SK-N-SH (cell line): ENCODE data around the gene STIM1. TPM values are rescaled to one million over a fixed set of nuclear protein-coding genes. Genes with fewer than 3 reads are reported as not detected.

Experiments used
- CTCF ChIA-PET: fragments of 300-600, 350-600 bp; formaldehyde crosslinking; extraction: SDS; loops from one replicate; lab custom pipeline; 2021; lab: Yijun Ruan, JAX
- POLR2A ChIA-PET: fragments of 350-600 bp; sonication (Branson Sonifier 250); formaldehyde crosslinking; extraction: SDS; loops from one replicate; lab custom pipeline; 2020; ENCODE audit warnings: antibody characterized with exemption, inconsistent platforms; lab: Yijun Ruan, JAX
- DNase-seq: peaks from one replicate; pipeline ENCODE4 v3.0.0; 2012
- H2AFZ ChIP-seq: fragments of 200-600 bp; sonication (generic); 2 replicates; pipeline ENCODE4 v1.8.1; 2016; ENCODE audit warnings: antibody characterized with exemption, mild to moderate bottlenecking, low read depth
- H3F3A ChIP-seq: fragments of 200-600 bp; sonication (generic); replicated peaks from 2 replicates; pipeline ENCODE3; 2016; ENCODE audit warnings: antibody characterized with exemption, mild to moderate bottlenecking; ENCODE audit not compliant: insufficient read depth
- H3K27ac ChIP-seq, 2 experiments: fragments of 200-500 bp in 1 of 2; fragments of 200-600 bp in 1 of 2; sonication (Bioruptor generic) in 1 of 2; sonication (generic), shearing (Covaris generic) in 1 of 2; 2 replicates each; pipeline versions ENCODE4 v1.5.1 to v1.6.1; 2014 to 2016; ENCODE audit warnings: low read depth in 2 of 2, inconsistent platforms in 1 of 2, low read length in 1 of 2, mild to moderate bottlenecking in 1 of 2, mixed read lengths in 1 of 2
- H3K27me3 ChIP-seq: fragments of 200-600 bp; sonication (generic), shearing (Covaris generic); 2 replicates; pipeline ENCODE4 v1.6.1; 2016; ENCODE audit warnings: mixed run types; ENCODE audit not compliant: insufficient read depth
- H3K36me3 ChIP-seq, 2 experiments: fragments of 200-500 bp in 1 of 2; fragments of 200-600 bp in 1 of 2; sonication (Bioruptor generic) in 1 of 2; sonication (generic) in 1 of 2; replicated peaks in 1 of 2; 2 replicates each; pipeline versions ENCODE3 to v1.5.1; 2014 to 2016; ENCODE audit warnings: low read length in 1 of 2, mild to moderate bottlenecking in 1 of 2; ENCODE audit not compliant: insufficient read depth in 2 of 2, control insufficient read depth in 1 of 2
- H3K4me1 ChIP-seq, 2 experiments: fragments of 200-500 bp in 1 of 2; fragments of 200-600 bp in 1 of 2; sonication (Bioruptor generic) in 1 of 2; sonication (generic), shearing (Covaris generic) in 1 of 2; 2 replicates each; pipeline versions ENCODE4 v1.5.1 to v1.6.1; 2014 to 2016; ENCODE audit warnings: low read depth in 1 of 2, low read length in 1 of 2, mixed run types in 1 of 2; ENCODE audit not compliant: insufficient read depth in 2 of 2, control insufficient read depth in 1 of 2
- H3K4me2 ChIP-seq: fragments of 200-600 bp; sonication (generic), shearing (Covaris generic); 2 replicates; pipeline ENCODE4 v1.6.1; 2017; ENCODE audit warnings: mixed run types
- H3K4me3 ChIP-seq, 2 experiments: fragments of 200-500 bp in 1 of 2; fragments of 200-600 bp in 1 of 2; sonication (Bioruptor generic) in 1 of 2; sonication (generic), shearing (Covaris generic) in 1 of 2; 2 replicates each; pipeline versions ENCODE4 v1.5.1 to v1.8.1; 2014 to 2016; ENCODE audit warnings: low read depth in 2 of 2, inconsistent platforms in 1 of 2, low read length in 1 of 2, mild to moderate bottlenecking in 1 of 2, mixed read lengths in 1 of 2, moderate library complexity in 1 of 2
- H3K79me2 ChIP-seq: fragments of 200-600 bp; sonication (generic); 2 replicates; pipeline ENCODE4 v1.8.1; 2017; ENCODE audit warnings: mild to moderate bottlenecking; ENCODE audit not compliant: insufficient read depth
- H3K9ac ChIP-seq: fragments of 200-600 bp; sonication (generic); 2 replicates; pipeline ENCODE4 v1.6.1; 2017; ENCODE audit warnings: mixed run types
- H3K9me2 ChIP-seq: fragments of 200-600 bp; sonication (generic); 2 replicates; pipeline ENCODE4 v1.6.1; 2017; ENCODE audit warnings: mixed run types
- H3K9me3 ChIP-seq: fragments of 200-600 bp; sonication (generic); 2 replicates; pipeline ENCODE4 v1.6.1; 2017; ENCODE audit warnings: mixed run types, mild to moderate bottlenecking, moderate library complexity
- H4K20me1 ChIP-seq: fragments of 200-600 bp; sonication (generic); 2 replicates; pipeline ENCODE4 v1.6.1; 2017; ENCODE audit warnings: mild to moderate bottlenecking, mixed run types; ENCODE audit not compliant: insufficient read depth
- EP300 ChIP-seq, 2 experiments: IDR thresholded peaks; 2 replicates each; pipeline versions ENCODE4 v1.4.0 to v1.6.1; 2012; ENCODE audit warnings: borderline replicate concordance in 1 of 2, low read depth in 1 of 2, low read length in 1 of 2
- EZH2phosphoT487 ChIP-seq: fragments of 200-600 bp; sonication (generic); IDR thresholded peaks from 2 replicates; pipeline ENCODE4 v1.6.1; 2017; ENCODE audit warnings: low read depth, mixed run types, mild to moderate bottlenecking, antibody characterized with exemption, moderate library complexity, borderline replicate concordance
- FOXJ3 ChIP-seq: sonication (generic); formaldehyde crosslinking; IDR thresholded peaks from 2 replicates; pipeline ENCODE4 v1.5.1; 2020; ENCODE audit warnings: mild to moderate bottlenecking, missing genetic modification reagents
- JUND ChIP-seq: IDR thresholded peaks from 2 replicates; pipeline ENCODE4 v1.4.0; 2012
- RCOR1 ChIP-seq: fragments of 150-350 bp; IDR thresholded peaks from 2 replicates; pipeline ENCODE4 v1.6.1; 2017; ENCODE audit warnings: antibody characterized with exemption, low read length
- RFX5 ChIP-seq: IDR thresholded peaks from 2 replicates; pipeline ENCODE4 v1.6.1; 2012; ENCODE audit warnings: mild to moderate bottlenecking, improper control_type of control experiment, low read length
- SMC3 ChIP-seq: IDR thresholded peaks from 2 replicates; pipeline ENCODE4 v1.6.1; 2012; ENCODE audit warnings: low read depth, low read length, improper control_type of control experiment
- WGBS: methylation state at CpG from one replicate; pipeline ENCODE4 v1.1.6; 2017; ENCODE audit warnings: low lambda C conversion rate; 5-methylcytosine and 5-hydroxymethylcytosine counted together
- polyA plus RNA-seq, 3 experiments: library from polyadenylated mRNA; depleted of rRNA; stranded (reverse); fragments of >200 nt; gene quantifications; 2 replicates each; pipeline ENCODE4 v1.2.3, GENCODE V29; 2012
- TF ChIP-seq, protein P1 (sequence below): fragments of 150-350 bp; IDR thresholded peaks from 2 replicates; pipeline ENCODE4 v1.6.1; 2016; ENCODE audit warnings: mild to moderate bottlenecking, low read depth, low read length
- TF ChIP-seq, protein P2 (sequence below): IDR thresholded peaks from 2 replicates; pipeline ENCODE4 v1.4.0; 2012; ENCODE audit warnings: low read depth, borderline replicate concordance

Gene STIM1
- polyA plus RNA-seq, 1 of the 3 experiments (the other 2 are of a cell fraction): 29.5 TPM

DNA sequence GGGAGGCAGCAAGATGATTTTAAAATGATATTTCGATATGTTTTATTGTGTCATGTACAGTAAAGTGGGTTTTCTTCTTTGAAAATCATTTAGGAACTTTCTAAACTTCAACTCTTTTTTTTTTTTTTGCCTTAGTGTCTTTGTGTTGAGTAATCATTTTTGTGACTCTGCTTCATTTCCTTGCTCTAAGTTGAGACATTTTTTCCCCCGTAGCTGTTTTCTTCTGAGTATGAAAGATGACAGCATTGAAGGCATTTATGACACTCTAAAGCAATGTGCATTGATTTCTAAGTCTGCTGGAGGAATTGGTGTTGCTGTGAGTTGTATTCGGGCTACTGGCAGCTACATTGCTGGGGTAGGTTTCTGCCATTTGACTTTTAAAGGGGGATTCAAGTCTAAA is 262.6 kb downstream of the STIM1 start:
- TF ChIP-seq SMC3: no peak
- no peak for TF ChIP-seq FOXJ3
- no peak for TF ChIP-seq EP300 (IDR thresholded peaks at IDR 0.05; ENCODE audit: borderline replicate concordance in 1 of 2, low read depth in 1 of 2, low read length in 1 of 2)
- TF ChIP-seq RFX5: no peak
- TF ChIP-seq, protein P1, sequence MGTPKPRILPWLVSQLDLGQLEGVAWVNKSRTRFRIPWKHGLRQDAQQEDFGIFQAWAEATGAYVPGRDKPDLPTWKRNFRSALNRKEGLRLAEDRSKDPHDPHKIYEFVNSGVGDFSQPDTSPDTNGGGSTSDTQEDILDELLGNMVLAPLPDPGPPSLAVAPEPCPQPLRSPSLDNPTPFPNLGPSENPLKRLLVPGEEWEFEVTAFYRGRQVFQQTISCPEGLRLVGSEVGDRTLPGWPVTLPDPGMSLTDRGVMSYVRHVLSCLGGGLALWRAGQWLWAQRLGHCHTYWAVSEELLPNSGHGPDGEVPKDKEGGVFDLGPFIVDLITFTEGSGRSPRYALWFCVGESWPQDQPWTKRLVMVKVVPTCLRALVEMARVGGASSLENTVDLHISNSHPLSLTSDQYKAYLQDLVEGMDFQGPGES: no peak
- TF ChIP-seq RCOR1: no peak
- TF ChIP-seq JUND: no peak
- Histone ChIP-seq H3K9ac (peak overlapping the region; percentile 4; the same call in 1 of the 2 replicates), H3K36me3 (peaks cover 28 to 34% of the 10 kb centered on the region in 2 experiments), H4K20me1 (no peaks in the 10 kb centered on the region), H3K4me2 (peak overlapping the region; percentile 64), H3F3A (peaks cover 27% of the 10 kb centered on the region), H3K79me2 (no peaks in the 10 kb centered on the region), H3K4me3 (peak overlapping the region in 1 of 2 experiments; percentile 33; a peak in 1 of 4 replicates), H3K9me2 (no peaks in the 10 kb centered on the region), H3K4me1 (peaks cover 0 to 23% of the 10 kb centered on the region in 2 experiments; a peak in 2 of 4 replicates), H3K27me3 (no peaks in the 10 kb centered on the region), H3K9me3 (no peaks in the 10 kb centered on the region), H2AFZ (no peak overlapping the region), H3K27ac (peak overlapping the region; percentile 17 to 73; a peak in 3 of 4 replicates)
- DNase-seq: no peak
- POLR2A ChIA-PET: no interaction called here
- WGBS: 65% methylated on average over 3 of the region's 3 CpGs
- CTCF ChIA-PET: interaction anchor here (1.4 kb wide), 1 partner anchor 69 kb away, joined by 3 read pairs; no protein-coding TSS in a partner anchor

DNA sequence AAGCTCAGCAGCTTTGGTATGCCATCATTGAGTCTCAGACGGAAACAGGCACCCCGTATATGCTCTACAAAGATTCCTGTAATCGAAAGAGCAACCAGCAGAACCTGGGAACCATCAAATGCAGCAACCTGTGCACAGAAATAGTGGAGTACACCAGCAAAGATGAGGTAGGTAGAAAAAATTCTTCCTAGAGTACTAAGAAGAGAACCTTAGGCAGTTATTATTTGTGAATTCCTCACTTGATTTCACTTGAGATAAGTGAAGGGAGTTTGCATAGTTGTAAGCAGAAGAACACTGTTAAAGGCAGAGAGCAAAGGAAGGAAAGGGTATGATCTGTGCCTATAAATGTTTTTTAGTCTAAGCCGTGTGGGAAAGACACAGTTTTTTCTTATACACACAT is 267.8 kb downstream of the STIM1 start:
- no peak for DNase-seq
- H3K27me3 ChIP-seq: no peaks in the 10 kb centered on the region
- no peaks in the 10 kb centered on the region for H3K79me2 ChIP-seq
- TF ChIP-seq, protein P1: no peak
- TF ChIP-seq EZH2phosphoT487: no peak
- TF ChIP-seq FOXJ3: no peak
- TF ChIP-seq EP300 (IDR thresholded peaks at IDR 0.05; ENCODE audit: borderline replicate concordance in 1 of 2, low read depth in 1 of 2, low read length in 1 of 2): no peak
- TF ChIP-seq, protein P2, sequence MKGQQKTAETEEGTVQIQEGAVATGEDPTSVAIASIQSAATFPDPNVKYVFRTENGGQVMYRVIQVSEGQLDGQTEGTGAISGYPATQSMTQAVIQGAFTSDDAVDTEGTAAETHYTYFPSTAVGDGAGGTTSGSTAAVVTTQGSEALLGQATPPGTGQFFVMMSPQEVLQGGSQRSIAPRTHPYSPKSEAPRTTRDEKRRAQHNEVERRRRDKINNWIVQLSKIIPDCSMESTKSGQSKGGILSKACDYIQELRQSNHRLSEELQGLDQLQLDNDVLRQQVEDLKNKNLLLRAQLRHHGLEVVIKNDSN: no peak
- peaks cover 0 to 9% of the 10 kb centered on the region in 2 experiments; a peak in 1 of 4 replicates for H3K4me1 ChIP-seq
- peaks cover 65 to 67% of the 10 kb centered on the region in 2 experiments for H3K36me3 ChIP-seq
- no peak overlapping the region for H2AFZ ChIP-seq
- WGBS: 95% methylated on average over 4 of the region's 4 CpGs
- H4K20me1 ChIP-seq: no peaks in the 10 kb centered on the region
- POLR2A ChIA-PET: no interaction called here
- no peak overlapping the region for H3K27ac ChIP-seq
- H3K9me3 ChIP-seq: no peaks in the 10 kb centered on the region
- H3K4me3 ChIP-seq: no peak overlapping the region
- H3F3A ChIP-seq: peaks cover 7% of the 10 kb centered on the region
- CTCF ChIA-PET: no interaction called here
- no peak overlapping the region for H3K4me2 ChIP-seq
- H3K9ac ChIP-seq: no peak overlapping the region
- no peaks in the 10 kb centered on the region for H3K9me2 ChIP-seq
